K562 (cell line): Measurements from ENCODE around the gene GRSF1. TPM values are rescaled to one million over a fixed set of nuclear protein-coding genes. Genes with fewer than 3 reads are reported as not detected.

Source experiments
- BMI1 ChIP-seq: fragments of 150-350 bp; IDR thresholded peaks from 2 replicates; pipeline ENCODE4 v1.6.1; 2014; ENCODE audit warnings: low read length
- CCAR2 ChIP-seq: fragments of 200-400 bp; formaldehyde crosslinking; IDR thresholded peaks from 2 replicates; pipeline ENCODE4 v1.6.1; 2017; ENCODE audit warnings: mild to moderate bottlenecking, low read depth, low read length
- CCNT2 ChIP-seq: IDR thresholded peaks from 2 replicates; pipeline ENCODE4 v1.6.1; 2011; ENCODE audit warnings: borderline replicate concordance, low read depth, mild to moderate bottlenecking, moderate library complexity, mixed read lengths, low read length; ENCODE audit not compliant: insufficient read length; ENCODE audit errors: extremely low read depth
- CHD4 ChIP-seq: fragments of 200-600 bp; sonication (generic); IDR thresholded peaks from 3 replicates; pipeline ENCODE4 v1.6.1; 2012; ENCODE audit warnings: low read depth, mild to moderate bottlenecking, mixed read lengths, low read length, inconsistent platforms; ENCODE audit not compliant: insufficient read depth, insufficient replicate concordance, poor library complexity, severe bottlenecking
- CXXC5 ChIP-seq: fragments of 250-450 bp; sonication (Bioruptor Pico); IDR thresholded peaks from 2 replicates; pipeline ENCODE4 v1.8.0; 2022; ENCODE audit warnings: inconsistent platforms, mild to moderate bottlenecking, moderate library complexity
- EGR1 ChIP-seq: fragments of 450-650 bp; conservative IDR thresholded peaks from 2 replicates; pipeline ENCODE4 v1.6.1; 2017; ENCODE audit warnings: mild to moderate bottlenecking
- KDM4B ChIP-seq, 2 experiments: fragments of 450-650 bp in 1 of 2; sonication (generic) in 1 of 2; IDR thresholded peaks; 2 replicates each; pipeline ENCODE4 v1.6.1; 2016 to 2017; ENCODE audit warnings: borderline replicate concordance in 2 of 2, antibody characterized with exemption in 1 of 2, low read depth in 1 of 2, mild to moderate bottlenecking in 1 of 2
- KLF13 ChIP-seq: fragments of 450-650 bp; IDR thresholded peaks from 2 replicates; pipeline ENCODE4 v1.6.1; 2016; ENCODE audit warnings: missing genetic modification characterization, low read depth, mild to moderate bottlenecking, missing compliant biosample characterization, moderate library complexity, borderline replicate concordance
- LARP7 ChIP-seq: fragments of 450-650 bp; IDR thresholded peaks from 2 replicates; pipeline ENCODE4 v1.6.1; 2016
- PHF8 ChIP-seq: fragments of 200-600 bp; sonication (generic); IDR thresholded peaks from 2 replicates; pipeline ENCODE4 v1.6.1; 2012; ENCODE audit warnings: mixed run types, mild to moderate bottlenecking, inconsistent platforms, low read length, moderate library complexity, borderline replicate concordance
- RNF219 ChIP-seq: fragments of 250-450 bp; sonication (Bioruptor Pico); IDR thresholded peaks from 2 replicates; pipeline ENCODE4 v1.5.0; 2022; ENCODE audit warnings: mild to moderate bottlenecking
- SIRT6 ChIP-seq: IDR thresholded peaks from one replicate; pipeline ENCODE4 v1.6.1; 2012; ENCODE audit warnings: low read depth, mild to moderate bottlenecking, control low read depth, inconsistent platforms, low read length, moderate library complexity
- SP2 ChIP-seq: IDR thresholded peaks from 2 replicates; pipeline ENCODE4 v1.6.1; 2011; ENCODE audit warnings: mild to moderate bottlenecking, low read depth, low read length, moderate library complexity; ENCODE audit not compliant: poor library complexity, severe bottlenecking; ENCODE audit errors: extremely low read depth
- SREBF2 ChIP-seq: sonication (generic); formaldehyde crosslinking; IDR thresholded peaks from 2 replicates; pipeline ENCODE4 v1.4.0; 2020; ENCODE audit warnings: mild to moderate bottlenecking, missing genetic modification reagents
- SUPT5H ChIP-seq: fragments of 450-650 bp; IDR thresholded peaks from 2 replicates; pipeline ENCODE4 v1.6.1; 2016
- ZBTB11 ChIP-seq, 3 experiments: fragments of 200-800 bp in 1 of 3; fragments of 250-450 bp in 1 of 3; fragments of 450-650 bp in 1 of 3; sonication (Bioruptor Pico) in 1 of 3; sonication (Bioruptor generic) in 1 of 3; formaldehyde crosslinking in 1 of 3; IDR thresholded peaks; 2 replicates each; pipeline versions ENCODE4 v1.6.1 to v1.8.0; 2016 to 2022; ENCODE audit warnings: mild to moderate bottlenecking in 2 of 3, missing genetic modification characterization in 2 of 3, missing compliant biosample characterization in 1 of 3, moderate library complexity in 1 of 3
- ZFP30 ChIP-seq: fragments of 250-450 bp; sonication (Bioruptor Pico); IDR thresholded peaks from 2 replicates; pipeline ENCODE4 v1.8.0; 2022; ENCODE audit warnings: moderate library complexity, mild to moderate bottlenecking, inconsistent platforms, borderline replicate concordance
- ZNF146 ChIP-seq: IDR thresholded peaks from one replicate; pipeline ENCODE4 v1.6.1; 2018; ENCODE audit warnings: missing compliant biosample characterization; ENCODE audit not compliant: unreplicated experiment
- ZNF239 ChIP-seq: fragments of 250-450 bp; sonication (Bioruptor Pico); IDR thresholded peaks from 2 replicates; pipeline ENCODE4 v1.4.0; 2020; ENCODE audit warnings: mild to moderate bottlenecking
- ZNF311 ChIP-seq: fragments of 250-450 bp; sonication (Bioruptor Pico); IDR thresholded peaks from 2 replicates; pipeline ENCODE4 v1.4.0; 2020; ENCODE audit warnings: mild to moderate bottlenecking, moderate library complexity
- ZNF444 ChIP-seq: fragments of 250-450 bp; sonication (Bioruptor Pico); IDR thresholded peaks from 2 replicates; pipeline ENCODE4 v1.4.0; 2020; ENCODE audit warnings: mild to moderate bottlenecking, moderate library complexity
- ZNF507 ChIP-seq: conservative IDR thresholded peaks from 2 replicates; pipeline ENCODE4 v1.6.1; 2017; ENCODE audit warnings: missing genetic modification characterization, missing compliant biosample characterization
- ZNF77 ChIP-seq: fragments of 250-450 bp; sonication (Bioruptor Pico); IDR thresholded peaks from 2 replicates; pipeline ENCODE4 v1.5.0; 2020
- ZNF785 ChIP-seq: fragments of 250-450 bp; sonication (Bioruptor Pico); IDR thresholded peaks from 2 replicates; pipeline ENCODE4 v1.4.0; 2020; ENCODE audit warnings: mild to moderate bottlenecking
- polyA plus RNA-seq, 8 experiments: library from polyadenylated mRNA; depleted of rRNA in 4 of 8; stranded (reverse) in 5 of 8; unstranded in 3 of 8; fragments of >200 nt; fragmentation: Nextera tagmentation in 2 of 8; fragmentation: Illumina TruSeq in 1 of 8; extraction: Ambion mirVana in 2 of 8; extraction: Trizol in 1 of 8; gene quantifications; 2 replicates each; pipeline versions ENCODE4 v1.2.1 to v1.2.3, GENCODE V29; 2011 to 2014; ENCODE audit warnings: inconsistent platforms in 1 of 8, missing spikeins in 1 of 8
- total RNA-seq, 7 experiments: library from RNA; depleted of rRNA in 6 of 7; stranded (reverse); fragments of >200 nt in 6 of 7; fragmentation: Illumina TruSeq in 2 of 7; extraction: Trizol in 2 of 7; gene quantifications; 2 replicates each; pipeline versions ENCODE4 v1.2.1 to v1.2.3, GENCODE V29; 2011 to 2021; ENCODE audit warnings: low replicate concordance in 1 of 7

GRSF1 gene
- total and polyA plus RNA-seq, 9 of the 15 experiments (the other 6 are each of a cell fraction or from before 2014, with no cell fraction given) = 33.0 to 105 (median 76.0) TPM

GRCh38 chr4:70839589-70840093, at the start of gene GRSF1 (continued):
- TF ChIP-seq ZBTB11 (CRISPR knock-in tag; IDR thresholded peaks at IDR 0.05) (no peak), ZNF507 (tag) (no peak), ZNF785 (CRISPR knock-in tag) (no peak), RNF219 (CRISPR knock-in tag) (no peak), SREBF2 (CRISPR knock-in tag) (no peak), PHF8 (peak; percentile 62; the same call in 1 of the 2 replicates), CCNT2 (no peak), ZNF239 (no peak), SUPT5H (peak; percentile 78), BMI1 (no peak), SP2 (no peak), CXXC5 (0 out of 2 replicates have a peak, but pooled peaks have one; percentile 26), ZNF311 (no peak), KLF13 (tag) (no peak), CCAR2 (no peak), ZNF444 (no peak), ZNF146 (no peak), KDM4B (IDR thresholded peaks at IDR 0.05; ENCODE audit: borderline replicate concordance in 2 of 2, low read depth in 1 of 2) (0 out of 4 replicates have a peak, but pooled peaks of 1 of the 2 experiments have one; percentile 3), SIRT6 (no peak), ZFP30 (CRISPR knock-in tag) (no peak), LARP7 (no peak), CHD4 (no peak), EGR1 (no peak), ZNF77 (no peak)
